SK-N-SH treated with all-trans-retinoic acid at 6 μM for 48 hours (cell line): ENCODE measurements around the gene GABARAPL1.

Source experiments
- ATAC-seq: fragments of 200-7000 bp; cut with Tn5 transposase; 3 replicates; pipeline ENCODE4 v1.9.1; 2020; ENCODE audit warnings: mild to moderate bottlenecking, moderate library complexity
- CREB5 ChIP-seq: fragments of 250-450 bp; sonication (Bioruptor Pico); IDR thresholded peaks from 2 replicates; pipeline ENCODE4 v1.5.1; 2020; ENCODE audit warnings: low read depth, mild to moderate bottlenecking, moderate library complexity
- CSDC2 ChIP-seq: fragments of 250-450 bp; sonication (Bioruptor Pico); IDR thresholded peaks from 2 replicates; pipeline ENCODE4 v1.5.0; 2020; ENCODE audit warnings: mild to moderate bottlenecking, moderate library complexity
- ESRRG ChIP-seq: fragments of 250-450 bp; sonication (Bioruptor Pico); IDR thresholded peaks from 2 replicates; pipeline ENCODE4 v1.6.1; 2021; ENCODE audit warnings: mild to moderate bottlenecking
- GLIS3 ChIP-seq: fragments of 250-450 bp; sonication (Bioruptor Pico); IDR thresholded peaks from 2 replicates; pipeline ENCODE4 v1.5.0; 2020; ENCODE audit warnings: mild to moderate bottlenecking, moderate library complexity
- ISL1 ChIP-seq: fragments of 250-450 bp; sonication (Bioruptor Pico); IDR thresholded peaks from 2 replicates; pipeline ENCODE4 v2.1.2; 2022; ENCODE audit warnings: mild to moderate bottlenecking, moderate library complexity
- OSR1 ChIP-seq: fragments of 250-450 bp; sonication (Bioruptor Pico); IDR thresholded peaks from 2 replicates; pipeline ENCODE4 v1.8.0; 2022; ENCODE audit warnings: moderate library complexity, mild to moderate bottlenecking, inconsistent platforms
- POU6F1 ChIP-seq: fragments of 250-450 bp; sonication (Bioruptor Pico); IDR thresholded peaks from 2 replicates; pipeline ENCODE4 v1.8.0; 2021; ENCODE audit warnings: low read depth, mild to moderate bottlenecking, moderate library complexity, borderline replicate concordance
- PPARA ChIP-seq: fragments of 250-450 bp; sonication (Bioruptor Pico); IDR thresholded peaks from 2 replicates; pipeline ENCODE4 v1.5.0; 2020; ENCODE audit warnings: mild to moderate bottlenecking, borderline replicate concordance
- RARB ChIP-seq: fragments of 250-450 bp; sonication (Bioruptor Pico); IDR thresholded peaks from 2 replicates; pipeline ENCODE4 v1.8.0; 2021; ENCODE audit warnings: mild to moderate bottlenecking, moderate library complexity
- SNAI2 ChIP-seq: fragments of 250-450 bp; sonication (Bioruptor Pico); IDR thresholded peaks from 2 replicates; pipeline ENCODE4 v1.5.0; 2020; ENCODE audit warnings: mild to moderate bottlenecking, moderate library complexity
- TOX ChIP-seq: fragments of 250-450 bp; sonication (Bioruptor Pico); IDR thresholded peaks from 2 replicates; pipeline ENCODE4 v1.8.0; 2021; ENCODE audit warnings: mild to moderate bottlenecking, moderate library complexity, borderline replicate concordance
- ZFP3 ChIP-seq: fragments of 250-450 bp; sonication (Bioruptor Pico); IDR thresholded peaks from 2 replicates; pipeline ENCODE4 v1.5.0; 2020; ENCODE audit warnings: mild to moderate bottlenecking, moderate library complexity
- ZFP30 ChIP-seq: fragments of 450-650 bp; formaldehyde crosslinking; IDR thresholded peaks from 2 replicates; pipeline ENCODE4 v1.5.0; 2022; ENCODE audit warnings: mild to moderate bottlenecking, moderate library complexity
- ZNF70 ChIP-seq: fragments of 450-650 bp; formaldehyde crosslinking; IDR thresholded peaks from 2 replicates; pipeline ENCODE4 v1.5.0; 2020; ENCODE audit warnings: mild to moderate bottlenecking, moderate library complexity
- ZNF8 ChIP-seq: fragments of 450-650 bp; formaldehyde crosslinking; IDR thresholded peaks from 2 replicates; pipeline ENCODE4 v1.5.0; 2020; ENCODE audit warnings: mild to moderate bottlenecking, moderate library complexity
- TF ChIP-seq, protein P1 (sequence below): fragments of 250-450 bp; sonication (Bioruptor Pico); IDR thresholded peaks from 2 replicates; pipeline ENCODE4 v1.5.1; 2021; ENCODE audit warnings: mild to moderate bottlenecking, moderate library complexity
- TF ChIP-seq, protein P2 (sequence below): fragments of 250-450 bp; sonication (Bioruptor Pico); IDR thresholded peaks from 2 replicates; pipeline ENCODE4 v1.5.0; 2020; ENCODE audit warnings: mild to moderate bottlenecking, moderate library complexity

Gene GABARAPL1

DNA sequence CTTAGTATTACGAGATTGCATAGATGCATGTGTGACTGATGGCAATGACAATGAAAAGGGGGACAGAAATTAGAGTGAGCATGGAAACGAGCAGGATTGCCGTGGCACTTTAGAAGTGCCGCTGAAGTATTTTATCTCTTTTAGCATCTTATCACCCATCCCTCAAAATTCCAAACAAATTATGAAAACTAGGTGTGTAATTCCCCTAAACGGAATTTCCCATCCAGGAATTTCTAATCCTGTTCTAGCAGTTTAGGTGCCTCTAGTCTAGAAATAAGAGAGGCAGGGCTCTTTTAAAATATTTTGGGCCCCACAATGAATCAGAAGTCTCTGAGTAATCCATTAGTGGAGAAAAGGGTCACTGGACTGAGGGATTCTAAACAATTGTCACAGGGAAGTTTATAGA lies 32.9 kb upstream of the GABARAPL1 start:
- no peak for TF ChIP-seq CSDC2
- TF ChIP-seq SNAI2 (CRISPR knock-in tag) = no peak
- no peak for TF ChIP-seq ESRRG (CRISPR knock-in tag)
- ATAC-seq = no peak

DNA sequence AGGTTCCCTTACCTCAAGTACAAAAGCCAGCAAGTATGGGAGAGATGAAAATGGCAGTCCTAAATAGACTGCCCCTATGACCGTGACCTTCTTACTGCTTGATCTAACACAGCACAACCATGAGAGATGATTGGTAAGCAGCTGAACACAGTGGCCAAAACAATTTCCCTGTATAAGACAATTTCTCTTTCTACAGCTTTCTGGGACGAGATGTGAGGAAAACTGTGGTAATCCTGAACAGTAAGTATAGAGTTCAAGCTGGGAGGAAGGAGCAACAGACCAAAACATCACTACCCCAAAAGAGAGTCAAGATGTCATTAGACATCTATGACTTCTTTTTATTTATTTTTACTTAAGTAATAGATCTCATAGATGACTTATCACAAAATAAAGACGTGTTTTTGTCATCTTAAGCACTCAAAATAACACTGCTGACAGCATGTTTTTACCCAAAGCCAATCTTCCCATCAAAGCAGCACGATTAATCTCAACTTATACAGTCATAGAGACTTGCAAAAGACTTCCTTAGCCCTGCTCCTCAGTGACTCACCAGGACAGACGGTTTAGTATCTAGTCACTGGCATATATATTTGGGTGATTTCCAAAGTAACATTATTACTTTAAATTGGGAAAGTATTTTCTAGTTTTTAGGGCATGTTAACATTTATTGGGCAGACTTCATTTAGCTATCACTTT lies 30.2 kb upstream of the GABARAPL1 start:
- ATAC-seq = no peak
- TF ChIP-seq, protein P1, sequence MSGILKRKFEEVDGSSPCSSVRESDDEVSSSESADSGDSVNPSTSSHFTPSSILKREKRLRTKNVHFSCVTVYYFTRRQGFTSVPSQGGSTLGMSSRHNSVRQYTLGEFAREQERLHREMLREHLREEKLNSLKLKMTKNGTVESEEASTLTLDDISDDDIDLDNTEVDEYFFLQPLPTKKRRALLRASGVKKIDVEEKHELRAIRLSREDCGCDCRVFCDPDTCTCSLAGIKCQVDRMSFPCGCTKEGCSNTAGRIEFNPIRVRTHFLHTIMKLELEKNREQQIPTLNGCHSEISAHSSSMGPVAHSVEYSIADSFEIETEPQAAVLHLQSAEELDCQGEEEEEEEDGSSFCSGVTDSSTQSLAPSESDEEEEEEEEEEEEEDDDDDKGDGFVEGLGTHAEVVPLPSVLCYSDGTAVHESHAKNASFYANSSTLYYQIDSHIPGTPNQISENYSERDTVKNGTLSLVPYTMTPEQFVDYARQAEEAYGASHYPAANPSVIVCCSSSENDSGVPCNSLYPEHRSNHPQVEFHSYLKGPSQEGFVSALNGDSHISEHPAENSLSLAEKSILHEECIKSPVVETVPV (CRISPR knock-in tag) = no peak
- TF ChIP-seq ZFP3 (CRISPR knock-in tag) = no peak
- TF ChIP-seq ESRRG (CRISPR knock-in tag) = no peak
- TF ChIP-seq POU6F1 (CRISPR knock-in tag) = no peak
- TF ChIP-seq CSDC2 = no peak
- TF ChIP-seq OSR1 (CRISPR knock-in tag) = no peak
- TF ChIP-seq ZFP30 (CRISPR knock-in tag) = no peak
- no peak for TF ChIP-seq GLIS3
- TF ChIP-seq ISL1 (CRISPR knock-in tag) = no peak

DNA sequence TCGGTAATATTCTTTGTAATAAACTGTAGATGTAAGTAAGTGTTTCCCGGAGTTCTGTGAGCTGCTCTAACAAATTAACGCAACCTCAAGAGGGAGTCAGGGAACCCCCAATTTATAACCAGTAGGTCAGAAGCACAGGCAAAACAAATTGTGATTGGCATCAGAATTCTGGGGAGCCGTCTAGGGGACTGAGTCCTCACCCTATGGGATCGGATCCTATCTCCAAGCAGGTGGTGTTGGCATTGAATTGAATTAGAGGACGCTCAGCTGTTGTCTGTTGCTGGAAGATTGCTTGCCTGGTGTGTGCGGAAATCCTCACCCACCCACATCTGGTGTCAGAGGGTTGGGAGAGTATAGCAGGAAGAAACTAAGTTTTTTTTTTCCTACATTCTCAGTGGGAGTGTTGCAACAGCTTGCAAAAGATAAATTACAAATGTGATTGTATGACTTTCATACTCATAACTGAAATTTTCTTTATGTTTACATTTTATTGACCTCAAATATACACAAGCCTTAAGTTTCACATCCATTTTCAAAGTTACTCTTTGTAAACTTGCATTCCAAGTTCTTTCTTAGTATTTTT lies 28.3 kb upstream of the GABARAPL1 start:
- no peak for ATAC-seq
- no peak for TF ChIP-seq ZFP3 (CRISPR knock-in tag)
- no peak for TF ChIP-seq CSDC2
- TF ChIP-seq ESRRG (CRISPR knock-in tag) = no peak
- no peak for TF ChIP-seq TOX (CRISPR knock-in tag)
- TF ChIP-seq OSR1 (CRISPR knock-in tag) = no peak
- TF ChIP-seq POU6F1 (CRISPR knock-in tag) = no peak
- TF ChIP-seq CREB5 (CRISPR knock-in tag) = no peak
- TF ChIP-seq ZFP30 (CRISPR knock-in tag) = no peak
- TF ChIP-seq ZNF8 (CRISPR knock-in tag) = no peak
- no peak for TF ChIP-seq SNAI2 (CRISPR knock-in tag)
- TF ChIP-seq ISL1 (CRISPR knock-in tag) = no peak
- no peak for TF ChIP-seq PPARA (CRISPR knock-in tag)
- TF ChIP-seq RARB (CRISPR knock-in tag) = no peak
- no peak for TF ChIP-seq ZNF70
- TF ChIP-seq, protein P2, sequence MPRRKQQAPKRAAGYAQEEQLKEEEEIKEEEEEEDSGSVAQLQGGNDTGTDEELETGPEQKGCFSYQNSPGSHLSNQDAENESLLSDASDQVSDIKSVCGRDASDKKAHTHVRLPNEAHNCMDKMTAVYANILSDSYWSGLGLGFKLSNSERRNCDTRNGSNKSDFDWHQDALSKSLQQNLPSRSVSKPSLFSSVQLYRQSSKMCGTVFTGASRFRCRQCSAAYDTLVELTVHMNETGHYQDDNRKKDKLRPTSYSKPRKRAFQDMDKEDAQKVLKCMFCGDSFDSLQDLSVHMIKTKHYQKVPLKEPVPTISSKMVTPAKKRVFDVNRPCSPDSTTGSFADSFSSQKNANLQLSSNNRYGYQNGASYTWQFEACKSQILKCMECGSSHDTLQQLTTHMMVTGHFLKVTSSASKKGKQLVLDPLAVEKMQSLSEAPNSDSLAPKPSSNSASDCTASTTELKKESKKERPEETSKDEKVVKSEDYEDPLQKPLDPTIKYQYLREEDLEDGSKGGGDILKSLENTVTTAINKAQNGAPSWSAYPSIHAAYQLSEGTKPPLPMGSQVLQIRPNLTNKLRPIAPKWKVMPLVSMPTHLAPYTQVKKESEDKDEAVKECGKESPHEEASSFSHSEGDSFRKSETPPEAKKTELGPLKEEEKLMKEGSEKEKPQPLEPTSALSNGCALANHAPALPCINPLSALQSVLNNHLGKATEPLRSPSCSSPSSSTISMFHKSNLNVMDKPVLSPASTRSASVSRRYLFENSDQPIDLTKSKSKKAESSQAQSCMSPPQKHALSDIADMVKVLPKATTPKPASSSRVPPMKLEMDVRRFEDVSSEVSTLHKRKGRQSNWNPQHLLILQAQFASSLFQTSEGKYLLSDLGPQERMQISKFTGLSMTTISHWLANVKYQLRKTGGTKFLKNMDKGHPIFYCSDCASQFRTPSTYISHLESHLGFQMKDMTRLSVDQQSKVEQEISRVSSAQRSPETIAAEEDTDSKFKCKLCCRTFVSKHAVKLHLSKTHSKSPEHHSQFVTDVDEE = no peak
- TF ChIP-seq, protein P1 (CRISPR knock-in tag) = no peak
